ENCODE data around the gene BMPR2.

BMPR2 gene

GRCh38 chr2:202508686-202509085, 132.6 kb downstream of the BMPR2 start:
- no peak for DNase-seq (ENCODE audit: low spot score)
- POLR2A ChIA-PET (ENCODE audit: low non-redundant PET): no interaction called here
- no peak for TF ChIP-seq CTCF (conservative IDR thresholded peaks at IDR 0.05; ENCODE audit: low read depth)
- CTCF ChIA-PET: no interaction called here
- no peak overlapping the region for H3K27ac ChIP-seq

GRCh38 chr2:202510911-202511310, 134.8 kb downstream of the BMPR2 start:
- peak; percentile 26 for DNase-seq (ENCODE audit: low spot score)
- ChIA-PET CTCF (no interaction called here), POLR2A (ENCODE audit: low non-redundant PET) (no interaction called here)

GRCh38 chr2:202512176-202512575, 136.0 kb downstream of the BMPR2 start:
- DNase-seq (ENCODE audit: low spot score): no peak
- no peak for TF ChIP-seq CTCF (conservative IDR thresholded peaks at IDR 0.05; ENCODE audit: low read depth)
- ChIA-PET POLR2A (ENCODE audit: low non-redundant PET) (no interaction called here), CTCF (interaction anchor here (0.6 kb wide), 1 partner anchor 19 kb away, joined by 3 read pairs; no protein-coding TSS in a partner anchor)
- no peak overlapping the region for H3K27ac ChIP-seq

More at GRCh38 chr2:202510911-202511310, 134.8 kb downstream of the BMPR2 start:
- TF ChIP-seq CTCF (conservative IDR thresholded peaks at IDR 0.05; ENCODE audit: low read depth): no peak
- H3K27ac ChIP-seq: peak overlapping the region; percentile 57

- ChIA-PET POLR2A (ENCODE audit: low non-redundant PET) (no interaction called here), CTCF (no interaction called here)
- DNase-seq (ENCODE audit: low spot score): no peak
- no peak overlapping the region for H3K27ac ChIP-seq
- no peak for TF ChIP-seq CTCF (conservative IDR thresholded peaks at IDR 0.05; ENCODE audit: low read depth)
Observed at GRCh38 chr2:202514732-202515131, 138.6 kb downstream of the BMPR2 start.

- no peak for DNase-seq (ENCODE audit: low spot score)
- TF ChIP-seq CTCF (conservative IDR thresholded peaks at IDR 0.05; ENCODE audit: low read depth): no peak
- ChIA-PET POLR2A (ENCODE audit: low non-redundant PET) (no interaction called here), CTCF (no interaction called here)
- H3K27ac ChIP-seq: no peak overlapping the region
Observed at GRCh38 chr2:202519453-202519852, 143.3 kb downstream of the BMPR2 start.

- no peak for DNase-seq (ENCODE audit: low spot score)
- ChIA-PET CTCF (no interaction called here), POLR2A (ENCODE audit: low non-redundant PET) (no interaction called here)
- H3K27ac ChIP-seq: no peak overlapping the region
- no peak for TF ChIP-seq CTCF (conservative IDR thresholded peaks at IDR 0.05; ENCODE audit: low read depth)
Observed at GRCh38 chr2:202521470-202521869, 145.3 kb downstream of the BMPR2 start.

GRCh38 chr2:202529389-202529788, 153.3 kb downstream of the BMPR2 start:
- no peak overlapping the region for H3K27ac ChIP-seq
- POLR2A ChIA-PET (ENCODE audit: low non-redundant PET): no interaction called here
- CTCF ChIA-PET: interaction anchor here (0.6 to 0.7 kb wide), 2 partner anchors 522 to 563 kb away, joined by 3 read pairs; no protein-coding TSS in a partner anchor
- DNase-seq (ENCODE audit: low spot score): no peak
- no peak for TF ChIP-seq CTCF (conservative IDR thresholded peaks at IDR 0.05; ENCODE audit: low read depth)

All from RWPE1 (cell line).